ENCODE results near the gene HIPK2.

- TF ChIP-seq CTCF (optimal IDR thresholded peaks at IDR 0.05 in 1 of 3, IDR thresholded peaks at IDR 0.05 in 1 of 3, conservative IDR thresholded peaks at IDR 0.05 in 1 of 3; ENCODE audit: extremely low read depth in 1 of 3, insufficient read depth in 2 of 3, low read length in 3 of 3) (no peak), EZH2 (IDR thresholded peaks at IDR 0.05; ENCODE audit: low read length) (no peak)
Measured at GRCh38 chr7:139692723-139693122, 85.1 kb downstream of the HIPK2 start.
